Thyroid gland (tissue), 4 donors: ENCODE measurements around the gene HHAT. TPM values are rescaled to one million over a fixed set of nuclear protein-coding genes. Genes with fewer than 3 reads are reported as not detected.

Experiments used
- DNase-seq, 2 donors: peaks; one replicate each; pipeline ENCODE4 v3.0.0-alpha.2; 2019
- H3K27ac ChIP-seq, 3 donors: fragments of 200-600 bp; sonication (generic); 1 replicate in 2 of 3; 2 replicates in 1 of 3; pipeline ENCODE4 v1.5.1; 2016 to 2019; ENCODE audit warnings: mild to moderate bottlenecking in 1 of 3, moderate library complexity in 1 of 3
- H3K27me3 ChIP-seq: fragments of 200-600 bp; sonication (generic); one replicate; pipeline ENCODE4 v1.5.1; 2019
- H3K36me3 ChIP-seq, 2 donors: fragments of 200-600 bp; sonication (generic); one replicate each; pipeline ENCODE4 v1.5.1; 2016 to 2019
- H3K4me1 ChIP-seq, 2 donors: fragments of 200-600 bp; sonication (generic); one replicate each; pipeline ENCODE4 v1.5.1; 2017 to 2019
- H3K4me3 ChIP-seq, 3 donors: fragments of 200-600 bp; sonication (generic); replicated peaks in 1 of 3; 1 replicate in 2 of 3; 2 replicates in 1 of 3; pipeline ENCODE4 v1.5.1; 2016; ENCODE audit warnings: mild to moderate bottlenecking in 1 of 3
- H3K9me3 ChIP-seq: fragments of 200-600 bp; sonication (generic); one replicate; pipeline ENCODE4 v1.5.1; 2017
- POLR2A ChIP-seq, 2 donors: fragments of 450-650 bp; IDR thresholded peaks; one replicate each; pipeline ENCODE4 v1.6.1; 2017; ENCODE audit warnings: antibody characterized with exemption in 2 of 2, mild to moderate bottlenecking in 2 of 2, moderate library complexity in 1 of 2
- WGBS, 2 donors: methylation state at CpG; one replicate each; pipeline ENCODE4 v1.1.5; 2017; 5-methylcytosine and 5-hydroxymethylcytosine counted together
- intact Hi-C: fragments of 100-400 bp; cut with DNase I; formaldehyde crosslinking; loops from one replicate; pipeline ENCODE4 v1.15.1; 2023
- total RNA-seq, 4 donors: library from RNA; depleted of rRNA; stranded (reverse); fragments of >200 nt; gene quantifications; one replicate each; pipeline ENCODE4 v1.2.3, GENCODE V29; 2016
- TF ChIP-seq, protein P1 (sequence below), 6 experiments: fragments of 200-600 bp in 3 of 6; fragments of 450-650 bp in 3 of 6; sonication (generic) in 3 of 6; IDR thresholded peaks; one replicate each; pipeline ENCODE4 v1.5.1; 2016 to 2019; ENCODE audit warnings: antibody characterized with exemption in 6 of 6, mild to moderate bottlenecking in 2 of 6, inconsistent platforms in 1 of 6, moderate library complexity in 1 of 6

The HHAT gene
- total RNA-seq, 4 donors from 2014 or later, result 7.9 to 15.9 (median 10.5) TPM

DNA sequence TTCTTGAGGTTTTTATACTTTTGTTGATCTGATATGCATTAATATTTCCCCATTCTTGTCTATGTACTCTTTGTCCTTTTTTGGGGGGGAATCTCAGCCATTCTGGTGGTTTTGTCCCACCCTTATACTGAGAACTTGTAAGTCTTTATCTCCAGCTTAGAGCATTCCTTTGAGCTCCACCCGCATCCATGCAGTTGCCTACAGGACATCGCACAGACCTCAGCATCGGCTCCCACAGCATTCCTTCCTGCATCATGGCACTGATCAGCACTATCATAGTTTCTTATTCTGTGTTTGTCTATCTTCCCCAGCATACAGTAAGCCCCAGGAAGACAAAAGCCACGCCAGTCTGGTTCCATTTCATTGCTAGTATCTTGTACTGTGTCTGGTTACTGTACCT lies 33.0 kb downstream of the HHAT start:
- H3K36me3 ChIP-seq, result no peaks in the 10 kb centered on the region
- DNase-seq, result no peak
- intact Hi-C loops, result no loop called here
- H3K4me3 ChIP-seq, result no peak overlapping the region
- WGBS, 2 donors, result 92 to 96% methylated on average over 4 of the region's 4 CpGs
- H3K9me3 ChIP-seq, result no peaks in the 10 kb centered on the region
- H3K27me3 ChIP-seq, result no peaks in the 10 kb centered on the region
- no peak for TF ChIP-seq POLR2A (IDR thresholded peaks at IDR 0.05)
- TF ChIP-seq, protein P1, sequence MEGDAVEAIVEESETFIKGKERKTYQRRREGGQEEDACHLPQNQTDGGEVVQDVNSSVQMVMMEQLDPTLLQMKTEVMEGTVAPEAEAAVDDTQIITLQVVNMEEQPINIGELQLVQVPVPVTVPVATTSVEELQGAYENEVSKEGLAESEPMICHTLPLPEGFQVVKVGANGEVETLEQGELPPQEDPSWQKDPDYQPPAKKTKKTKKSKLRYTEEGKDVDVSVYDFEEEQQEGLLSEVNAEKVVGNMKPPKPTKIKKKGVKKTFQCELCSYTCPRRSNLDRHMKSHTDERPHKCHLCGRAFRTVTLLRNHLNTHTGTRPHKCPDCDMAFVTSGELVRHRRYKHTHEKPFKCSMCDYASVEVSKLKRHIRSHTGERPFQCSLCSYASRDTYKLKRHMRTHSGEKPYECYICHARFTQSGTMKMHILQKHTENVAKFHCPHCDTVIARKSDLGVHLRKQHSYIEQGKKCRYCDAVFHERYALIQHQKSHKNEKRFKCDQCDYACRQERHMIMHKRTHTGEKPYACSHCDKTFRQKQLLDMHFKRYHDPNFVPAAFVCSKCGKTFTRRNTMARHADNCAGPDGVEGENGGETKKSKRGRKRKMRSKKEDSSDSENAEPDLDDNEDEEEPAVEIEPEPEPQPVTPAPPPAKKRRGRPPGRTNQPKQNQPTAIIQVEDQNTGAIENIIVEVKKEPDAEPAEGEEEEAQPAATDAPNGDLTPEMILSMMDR (IDR thresholded peaks at IDR 0.05), result no peak
- H3K27ac ChIP-seq, result no peak overlapping the region
- peaks cover 27 to 44% of the 10 kb centered on the region in 2 donors for H3K4me1 ChIP-seq

GRCh38 chr1:210362526-210362925 lies 33.8 kb downstream of the HHAT start:
- H3K27ac ChIP-seq, result peak overlapping the region; percentile 27 to 63 (median 40)
- WGBS, 2 donors, result 29 to 38% methylated on average over 4 of the region's 4 CpGs
- no peaks in the 10 kb centered on the region for H3K27me3 ChIP-seq
- H3K4me3 ChIP-seq, result no peak overlapping the region
- no peaks in the 10 kb centered on the region for H3K36me3 ChIP-seq
- H3K4me1 ChIP-seq, result peaks cover 27 to 49% of the 10 kb centered on the region in 2 donors
- TF ChIP-seq, protein P1 (IDR thresholded peaks at IDR 0.05), result no peak
- TF ChIP-seq POLR2A (IDR thresholded peaks at IDR 0.05), result no peak
- peak; percentile 44 to 52 for DNase-seq
- intact Hi-C loops, result no loop called here
- H3K9me3 ChIP-seq, result no peaks in the 10 kb centered on the region

DNA sequence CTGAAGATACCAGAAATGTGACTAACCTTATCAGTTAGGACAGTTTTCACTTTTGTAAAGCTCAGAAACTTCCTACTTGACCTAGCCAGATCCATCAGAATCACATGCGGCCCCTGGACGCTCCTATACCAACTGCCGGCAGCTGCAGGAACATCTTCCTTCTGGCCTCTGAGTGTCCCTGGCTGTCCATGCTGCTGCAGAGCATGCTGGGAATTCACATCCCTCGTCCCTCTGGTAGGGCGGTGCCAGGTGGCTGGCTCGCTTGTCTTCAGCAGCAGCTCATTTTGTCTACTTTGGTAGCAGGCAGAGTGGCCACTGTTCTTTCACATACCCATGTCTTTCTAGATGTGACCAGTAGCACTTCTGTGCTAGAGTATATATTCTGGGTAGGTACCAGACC lies 34.4 kb downstream of the HHAT start:
- TF ChIP-seq, protein P1 (IDR thresholded peaks at IDR 0.05), result no peak
- no peak for TF ChIP-seq POLR2A (IDR thresholded peaks at IDR 0.05)

GRCh38 chr1:210364479-210364878 lies 35.8 kb downstream of the HHAT start:
- intact Hi-C loops, result no loop called here
- Histone ChIP-seq H3K4me3 (no peak overlapping the region), H3K4me1 (peaks cover 27 to 49% of the 10 kb centered on the region in 2 donors), H3K36me3 (no peaks in the 10 kb centered on the region), H3K27ac (peak overlapping the region in 1 of 3 donors; percentile 6), H3K27me3 (no peaks in the 10 kb centered on the region), H3K9me3 (no peaks in the 10 kb centered on the region)
- DNase-seq, result peak; percentile 79 to 80
- TF ChIP-seq, protein P1 (IDR thresholded peaks at IDR 0.05), result no peak
- no peak for TF ChIP-seq POLR2A (IDR thresholded peaks at IDR 0.05)
- WGBS, 2 donors, result 28 to 41% methylated on average over 5 of the region's 5 CpGs

More for the DNA sequence above, 34.4 kb downstream of the HHAT start:
- Histone ChIP-seq H3K27ac (peak overlapping the region in 2 of 3 donors; percentile 27 to 63), H3K9me3 (no peaks in the 10 kb centered on the region), H3K4me1 (peaks cover 27 to 49% of the 10 kb centered on the region in 2 donors), H3K4me3 (no peak overlapping the region), H3K27me3 (no peaks in the 10 kb centered on the region), H3K36me3 (no peaks in the 10 kb centered on the region)
- intact Hi-C loops, result no loop called here
- no peak for DNase-seq
- WGBS, 2 donors, result 71 to 90% methylated on average over 6 of the region's 6 CpGs

DNA sequence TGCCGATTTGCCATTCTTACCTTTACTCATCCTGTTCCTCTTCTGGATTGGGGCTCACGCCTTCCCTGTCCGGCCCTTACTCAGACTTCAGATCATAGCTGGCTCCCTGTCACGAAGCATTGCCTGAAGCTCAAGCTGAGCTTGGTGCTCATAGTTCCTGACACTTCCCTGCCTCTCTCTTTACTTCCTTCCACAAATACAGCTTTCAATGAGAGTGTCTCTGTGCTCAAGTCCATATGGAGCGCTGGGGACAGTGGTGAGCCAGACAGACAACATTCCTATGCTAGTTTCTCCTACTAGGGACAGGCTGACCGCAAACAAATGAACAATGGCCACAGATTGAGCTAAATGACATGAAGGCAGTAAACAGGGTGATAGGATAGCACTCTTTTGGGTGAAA lies 38.1 kb downstream of the HHAT start:
- no peak for TF ChIP-seq POLR2A (IDR thresholded peaks at IDR 0.05)
- TF ChIP-seq, protein P1 (IDR thresholded peaks at IDR 0.05), result no peak
- Histone ChIP-seq H3K36me3 (no peaks in the 10 kb centered on the region), H3K4me3 (no peak overlapping the region), H3K27ac (no peak overlapping the region), H3K27me3 (no peaks in the 10 kb centered on the region), H3K9me3 (no peaks in the 10 kb centered on the region), H3K4me1 (peaks cover 27 to 40% of the 10 kb centered on the region in 2 donors)
- 63 to 71% methylated on average over 6 of the region's 6 CpGs for WGBS, 2 donors
- no peak for DNase-seq
- intact Hi-C loops, result no loop called here
